Endothelial cell (in vitro differentiated cells): ENCODE results near the gene PRKRA. TPM values are rescaled to one million over a fixed set of nuclear protein-coding genes. Genes with fewer than 3 reads are reported as not detected.
A peak's percentile ranks its signal among the peaks of the same experiment; 100 is the strongest.

ENCODE experiments used
- DNase-seq: peaks from one replicate; pipeline ENCODE4 v3.0.0; 2021; ENCODE audit warnings: low spot score
- H3K27ac Mint-ChIP-seq: one replicate; pipeline ENCODE4 v1.8.0; 2021; ENCODE audit warnings: mixed read lengths, inconsistent platforms; ENCODE audit not compliant: unreplicated experiment
- H3K27me3 Mint-ChIP-seq: one replicate; pipeline ENCODE4 v1.8.0; 2021; ENCODE audit warnings: mild to moderate bottlenecking, moderate library complexity, mixed read lengths, inconsistent platforms; ENCODE audit not compliant: unreplicated experiment
- H3K36me3 Mint-ChIP-seq: one replicate; pipeline ENCODE4 v1.8.0; 2021; ENCODE audit warnings: mild to moderate bottlenecking, low read depth, mixed read lengths, inconsistent platforms; ENCODE audit not compliant: unreplicated experiment
- H3K4me1 Mint-ChIP-seq: one replicate; pipeline ENCODE4 v1.8.0; 2021; ENCODE audit warnings: mild to moderate bottlenecking, mixed read lengths, inconsistent platforms; ENCODE audit not compliant: unreplicated experiment
- H3K4me3 Mint-ChIP-seq: one replicate; pipeline ENCODE4 v1.8.0; 2021; ENCODE audit warnings: mild to moderate bottlenecking, mixed read lengths, inconsistent platforms; ENCODE audit not compliant: unreplicated experiment
- H3K9me3 Mint-ChIP-seq: one replicate; pipeline ENCODE4 v1.8.0; 2021; ENCODE audit warnings: mixed read lengths, inconsistent platforms; ENCODE audit not compliant: unreplicated experiment
- CTCF ChIP-seq: fragments of 200-600 bp; sonication (generic); IDR thresholded peaks from one replicate; pipeline ENCODE4 v1.5.0; 2021; ENCODE audit warnings: antibody characterized with exemption; ENCODE audit not compliant: unreplicated experiment
- total RNA-seq: library from RNA; stranded (reverse); fragmentation: NEBNext Ultra II Directional; extraction: Animal tissue kit (Norgen Biotek cat#: 25700); gene quantifications from one replicate; pipeline ENCODE4 v1.2.1, GENCODE V29; 2021; ENCODE audit not compliant: unreplicated experiment

PRKRA gene
- total RNA-seq, 1 donor from 2014 or later = 33.1 TPM

GRCh38 chr2:178409261-178409660 lies 41.7 kb downstream of the PRKRA start:
- no peak for DNase-seq
- TF ChIP-seq CTCF = no peak
- H3K27me3 Mint-ChIP-seq = peaks cover 6% of the 10 kb centered on the region
- no peaks in the 10 kb centered on the region for H3K9me3 Mint-ChIP-seq
- H3K27ac Mint-ChIP-seq = no peak overlapping the region
- peaks cover 7% of the 10 kb centered on the region for H3K4me1 Mint-ChIP-seq
- H3K4me3 Mint-ChIP-seq = no peak overlapping the region
- H3K36me3 Mint-ChIP-seq = no peaks in the 10 kb centered on the region

- Mint-ChIP-seq H3K36me3 (no peaks in the 10 kb centered on the region), H3K9me3 (no peaks in the 10 kb centered on the region), H3K27ac (no peak overlapping the region), H3K4me3 (no peak overlapping the region), H3K4me1 (no peaks in the 10 kb centered on the region), H3K27me3 (no peaks in the 10 kb centered on the region)
- no peak for DNase-seq
- no peak for TF ChIP-seq CTCF
Observed at GRCh38 chr2:178404368-178404767, 46.6 kb downstream of the PRKRA start.

- Mint-ChIP-seq H3K36me3 (no peaks in the 10 kb centered on the region), H3K4me3 (no peak overlapping the region), H3K27ac (no peak overlapping the region)
Observed at GRCh38 chr2:178403671-178404306, 47.2 kb downstream of the PRKRA start.

GRCh38 chr2:178401994-178402437 lies 49.0 kb downstream of the PRKRA start:
- Mint-ChIP-seq H3K27me3 (no peaks in the 10 kb centered on the region), H3K27ac (no peak overlapping the region), H3K4me3 (no peak overlapping the region), H3K4me1 (no peaks in the 10 kb centered on the region), H3K9me3 (no peaks in the 10 kb centered on the region), H3K36me3 (no peaks in the 10 kb centered on the region)
- TF ChIP-seq CTCF = no peak
- no peak for DNase-seq

More at GRCh38 chr2:178403671-178404306, 47.2 kb downstream of the PRKRA start:
- Mint-ChIP-seq H3K9me3 (no peaks in the 10 kb centered on the region), H3K4me1 (no peaks in the 10 kb centered on the region), H3K27me3 (no peaks in the 10 kb centered on the region)
- TF ChIP-seq CTCF = no peak
- DNase-seq = no peak

GRCh38 chr2:178397002-178397605 lies 53.9 kb downstream of the PRKRA start:
- Mint-ChIP-seq H3K4me3 (no peak overlapping the region), H3K9me3 (no peaks in the 10 kb centered on the region), H3K27ac (no peak overlapping the region), H3K4me1 (no peaks in the 10 kb centered on the region), H3K36me3 (no peaks in the 10 kb centered on the region), H3K27me3 (no peaks in the 10 kb centered on the region)
- TF ChIP-seq CTCF = peak; percentile 92
- DNase-seq = no peak
